ENCODE data around the gene TLE6. TPM values are rescaled to one million over a fixed set of nuclear protein-coding genes. Genes with fewer than 3 reads are reported as not detected.

TLE6 gene
- total and polyA plus RNA-seq, 4 donors: 0.47 to 2.8 (median 1.2) TPM

DNA sequence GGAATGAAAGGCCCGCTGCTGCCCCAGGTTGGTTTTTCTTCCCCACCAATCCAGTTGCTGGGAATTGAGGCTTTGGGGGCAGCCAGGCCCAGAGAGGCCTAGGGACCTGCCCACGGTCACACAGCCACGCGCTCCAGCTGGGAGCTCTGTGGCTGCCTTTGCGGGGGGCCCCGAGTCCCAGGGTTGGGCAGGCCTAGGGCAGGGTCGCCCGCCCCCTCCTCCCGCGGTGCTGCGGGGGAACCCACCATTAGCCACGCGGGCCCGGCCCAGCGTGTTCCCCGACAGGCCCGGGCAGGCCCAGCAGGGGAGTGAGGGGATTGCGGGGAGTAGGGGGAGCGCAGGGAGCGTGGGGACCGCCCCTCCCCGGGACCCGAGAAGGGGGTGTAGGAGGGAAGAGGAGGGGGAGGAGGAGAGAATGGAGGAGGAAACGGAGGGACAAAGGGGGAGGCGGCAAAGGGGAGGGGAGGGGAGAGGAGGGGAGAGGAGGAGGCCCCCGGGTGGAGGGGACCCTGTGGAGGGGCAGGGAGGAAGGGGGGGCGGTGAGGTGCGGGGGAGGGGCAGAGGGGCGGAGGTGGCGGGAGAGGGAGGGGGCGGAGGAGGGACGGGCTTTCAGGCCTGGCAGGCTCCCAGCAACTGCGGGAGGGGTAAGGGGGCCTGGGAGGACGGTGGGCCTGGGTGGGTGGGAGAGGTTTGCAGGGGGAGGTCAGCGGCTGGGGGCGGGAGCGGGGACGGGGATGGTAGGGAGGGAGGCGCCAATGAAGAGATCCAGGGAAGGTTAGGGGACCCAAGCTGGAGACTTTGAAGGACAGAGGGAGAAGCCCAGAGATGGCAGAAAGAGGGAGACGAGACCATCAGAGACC is 64.6 kb downstream of the TLE6 start:
- Histone ChIP-seq H3K9ac (ENCODE audit: low read depth in 1 of 2, low read length in 2 of 2) (no peak overlapping the region), H3K27ac (ENCODE audit: low read depth in 1 of 2, low read length in 2 of 2) (no peak overlapping the region), H3K36me3 (ENCODE audit: control insufficient read depth in 4 of 4, insufficient read depth in 3 of 4, low read depth in 1 of 4, low read length in 3 of 4) (no peaks in the 10 kb centered on the region), H3K9me3 (ENCODE audit: control insufficient read depth in 4 of 4, low read length in 3 of 4) (no peaks in the 10 kb centered on the region), H3K27me3 (ENCODE audit: control insufficient read depth in 4 of 4, insufficient read depth in 4 of 4, low read length in 3 of 4) (no peaks in the 10 kb centered on the region), H3K4me1 (ENCODE audit: control insufficient read depth in 4 of 4, insufficient read depth in 4 of 4, low read length in 3 of 4) (no peaks in the 10 kb centered on the region), H3K4me3 (ENCODE audit: low read depth in 1 of 3, low read length in 3 of 3) (no peak overlapping the region)
- DNase-seq (ENCODE audit: low spot score): no peak
- no peak for TF ChIP-seq GABPA (IDR thresholded peaks at IDR 0.05 in 1 of 2, conservative IDR thresholded peaks at IDR 0.05 in 1 of 2)
- TF ChIP-seq RXRA (IDR thresholded peaks at IDR 0.05): no peak
- TF ChIP-seq NR2F2 (IDR thresholded peaks at IDR 0.05): no peak
- no peak for TF ChIP-seq EGR1 (IDR thresholded peaks at IDR 0.05; ENCODE audit: low read depth in 2 of 2)
- TF ChIP-seq HNF4G (IDR thresholded peaks at IDR 0.05): no peak
- TF ChIP-seq, protein P1, sequence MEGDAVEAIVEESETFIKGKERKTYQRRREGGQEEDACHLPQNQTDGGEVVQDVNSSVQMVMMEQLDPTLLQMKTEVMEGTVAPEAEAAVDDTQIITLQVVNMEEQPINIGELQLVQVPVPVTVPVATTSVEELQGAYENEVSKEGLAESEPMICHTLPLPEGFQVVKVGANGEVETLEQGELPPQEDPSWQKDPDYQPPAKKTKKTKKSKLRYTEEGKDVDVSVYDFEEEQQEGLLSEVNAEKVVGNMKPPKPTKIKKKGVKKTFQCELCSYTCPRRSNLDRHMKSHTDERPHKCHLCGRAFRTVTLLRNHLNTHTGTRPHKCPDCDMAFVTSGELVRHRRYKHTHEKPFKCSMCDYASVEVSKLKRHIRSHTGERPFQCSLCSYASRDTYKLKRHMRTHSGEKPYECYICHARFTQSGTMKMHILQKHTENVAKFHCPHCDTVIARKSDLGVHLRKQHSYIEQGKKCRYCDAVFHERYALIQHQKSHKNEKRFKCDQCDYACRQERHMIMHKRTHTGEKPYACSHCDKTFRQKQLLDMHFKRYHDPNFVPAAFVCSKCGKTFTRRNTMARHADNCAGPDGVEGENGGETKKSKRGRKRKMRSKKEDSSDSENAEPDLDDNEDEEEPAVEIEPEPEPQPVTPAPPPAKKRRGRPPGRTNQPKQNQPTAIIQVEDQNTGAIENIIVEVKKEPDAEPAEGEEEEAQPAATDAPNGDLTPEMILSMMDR (IDR thresholded peaks at IDR 0.05; ENCODE audit: low read depth, low read length, missing input control): no peak
- no peak for TF ChIP-seq MAX (IDR thresholded peaks at IDR 0.05)
- TF ChIP-seq, protein P2, sequence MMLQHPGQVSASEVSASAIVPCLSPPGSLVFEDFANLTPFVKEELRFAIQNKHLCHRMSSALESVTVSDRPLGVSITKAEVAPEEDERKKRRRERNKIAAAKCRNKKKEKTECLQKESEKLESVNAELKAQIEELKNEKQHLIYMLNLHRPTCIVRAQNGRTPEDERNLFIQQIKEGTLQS (IDR thresholded peaks at IDR 0.05): no peak
- TF ChIP-seq YY1 (IDR thresholded peaks at IDR 0.05): no peak
- no peak for TF ChIP-seq SP1 (IDR thresholded peaks at IDR 0.05)
- no peak for TF ChIP-seq TAF1 (conservative IDR thresholded peaks at IDR 0.05)
- TF ChIP-seq, protein P3, sequence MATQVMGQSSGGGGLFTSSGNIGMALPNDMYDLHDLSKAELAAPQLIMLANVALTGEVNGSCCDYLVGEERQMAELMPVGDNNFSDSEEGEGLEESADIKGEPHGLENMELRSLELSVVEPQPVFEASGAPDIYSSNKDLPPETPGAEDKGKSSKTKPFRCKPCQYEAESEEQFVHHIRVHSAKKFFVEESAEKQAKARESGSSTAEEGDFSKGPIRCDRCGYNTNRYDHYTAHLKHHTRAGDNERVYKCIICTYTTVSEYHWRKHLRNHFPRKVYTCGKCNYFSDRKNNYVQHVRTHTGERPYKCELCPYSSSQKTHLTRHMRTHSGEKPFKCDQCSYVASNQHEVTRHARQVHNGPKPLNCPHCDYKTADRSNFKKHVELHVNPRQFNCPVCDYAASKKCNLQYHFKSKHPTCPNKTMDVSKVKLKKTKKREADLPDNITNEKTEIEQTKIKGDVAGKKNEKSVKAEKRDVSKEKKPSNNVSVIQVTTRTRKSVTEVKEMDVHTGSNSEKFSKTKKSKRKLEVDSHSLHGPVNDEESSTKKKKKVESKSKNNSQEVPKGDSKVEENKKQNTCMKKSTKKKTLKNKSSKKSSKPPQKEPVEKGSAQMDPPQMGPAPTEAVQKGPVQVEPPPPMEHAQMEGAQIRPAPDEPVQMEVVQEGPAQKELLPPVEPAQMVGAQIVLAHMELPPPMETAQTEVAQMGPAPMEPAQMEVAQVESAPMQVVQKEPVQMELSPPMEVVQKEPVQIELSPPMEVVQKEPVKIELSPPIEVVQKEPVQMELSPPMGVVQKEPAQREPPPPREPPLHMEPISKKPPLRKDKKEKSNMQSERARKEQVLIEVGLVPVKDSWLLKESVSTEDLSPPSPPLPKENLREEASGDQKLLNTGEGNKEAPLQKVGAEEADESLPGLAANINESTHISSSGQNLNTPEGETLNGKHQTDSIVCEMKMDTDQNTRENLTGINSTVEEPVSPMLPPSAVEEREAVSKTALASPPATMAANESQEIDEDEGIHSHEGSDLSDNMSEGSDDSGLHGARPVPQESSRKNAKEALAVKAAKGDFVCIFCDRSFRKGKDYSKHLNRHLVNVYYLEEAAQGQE (IDR thresholded peaks at IDR 0.05): no peak
- TF ChIP-seq HNF4A (conservative IDR thresholded peaks at IDR 0.05): no peak
- 46% methylated on average over 40 of the region's 40 CpGs for WGBS

DNA sequence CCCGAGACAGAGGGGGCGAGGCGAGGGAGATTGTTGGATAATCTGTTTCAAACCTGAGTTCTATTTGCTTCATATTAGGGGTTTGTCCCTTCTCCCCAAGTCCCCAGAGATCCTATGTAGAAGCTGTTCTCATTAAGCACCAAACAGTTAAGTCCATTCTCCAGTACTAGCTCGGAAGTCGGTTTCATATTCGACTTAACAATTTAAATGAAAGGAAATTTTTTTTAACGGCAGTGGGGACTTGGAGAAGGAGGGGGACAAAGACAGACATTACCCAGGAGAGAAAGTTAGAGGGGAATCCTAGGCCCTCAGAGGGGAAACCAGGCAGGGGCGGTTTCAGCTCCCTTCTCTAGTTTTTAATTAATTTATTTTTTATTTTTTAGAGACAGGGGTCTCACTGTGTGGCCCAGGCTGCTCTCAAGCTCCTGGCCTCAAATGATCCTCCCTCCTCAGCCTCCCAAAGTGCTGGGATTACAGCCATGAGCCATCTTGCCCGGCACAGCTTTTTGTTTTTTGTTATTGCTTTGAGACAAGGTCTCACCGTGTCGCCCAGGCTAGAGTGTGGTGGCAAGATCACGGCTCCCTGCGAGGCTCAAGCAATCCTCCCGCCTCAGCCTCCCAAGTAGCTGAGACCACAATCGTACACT is 65.4 kb downstream of the TLE6 start:
- Histone ChIP-seq H3K27ac (ENCODE audit: low read depth in 1 of 2, low read length in 2 of 2) (no peak overlapping the region), H3K4me3 (ENCODE audit: low read depth in 1 of 3, low read length in 3 of 3) (no peak overlapping the region), H3K36me3 (ENCODE audit: control insufficient read depth in 4 of 4, insufficient read depth in 3 of 4, low read depth in 1 of 4, low read length in 3 of 4) (no peaks in the 10 kb centered on the region), H3K9ac (ENCODE audit: low read depth in 1 of 2, low read length in 2 of 2) (no peak overlapping the region), H3K4me1 (ENCODE audit: control insufficient read depth in 4 of 4, insufficient read depth in 4 of 4, low read length in 3 of 4) (peaks cover 0 to 5% (median 3%) of the 10 kb centered on the region in 4 donors), H3K9me3 (ENCODE audit: control insufficient read depth in 4 of 4, low read length in 3 of 4) (no peaks in the 10 kb centered on the region), H3K27me3 (ENCODE audit: control insufficient read depth in 4 of 4, insufficient read depth in 4 of 4, low read length in 3 of 4) (no peaks in the 10 kb centered on the region)
- TF ChIP-seq JUND (IDR thresholded peaks at IDR 0.05) (no peak), FOXA1 (IDR thresholded peaks at IDR 0.05) (no peak)
- TF ChIP-seq, protein P1 (IDR thresholded peaks at IDR 0.05; ENCODE audit: low read depth, low read length, missing input control): no peak
- 65% methylated on average over 15 of the region's 15 CpGs for WGBS
- DNase-seq (ENCODE audit: low spot score): no peak

Measured in liver (tissue), 9 donors.